H1 (cell line): ENCODE results near the gene PAEP. TPM values are rescaled to one million over a fixed set of nuclear protein-coding genes. Genes with fewer than 3 reads are reported as not detected.

ENCODE experiments used
- CTCF ChIA-PET: fragments of 300-600 bp; sonication (Branson Sonifier 250); formaldehyde crosslinking; loops from one replicate; lab custom pipeline; 2021; ENCODE audit not compliant: partially characterized antibody; lab: Charles Lee
- POLR2A ChIA-PET: fragments of 300-600 bp; sonication (Branson Sonifier 250); formaldehyde crosslinking; loops from one replicate; lab custom pipeline; 2021; ENCODE audit warnings: inconsistent platforms; ENCODE audit not compliant: partially characterized antibody; lab: Charles Lee
- DNase-seq, 2 experiments: peaks; one replicate each; pipeline versions ENCODE4 v3.0.0 to v3.0.0-alpha.2; 2010 to 2022; ENCODE audit warnings: low spot score in 2 of 2, low read depth in 1 of 2, mixed read lengths in 1 of 2
- FAIRE-seq: peaks from 2 replicates; lab custom pipeline; 2011; peaks lifted over from hg19 to GRCh38; lab: Jason Lieb, UNC
- H2AFZ ChIP-seq: 2 replicates; pipeline ENCODE4 v1.8.1; 2012; ENCODE audit warnings: low read length, inconsistent platforms
- H2AK5ac ChIP-seq: 2 replicates; pipeline ENCODE4 v1.6.1; 2013; ENCODE audit warnings: low read depth, low read length
- H2BK120ac ChIP-seq: replicated peaks from 2 replicates; pipeline ENCODE3; 2013; ENCODE audit warnings: low read depth, low read length, inconsistent platforms
- H2BK12ac ChIP-seq: 2 replicates; pipeline ENCODE4 v1.6.1; 2013; ENCODE audit warnings: low read depth, low read length
- H2BK15ac ChIP-seq: 2 replicates; pipeline ENCODE4 v1.6.1; 2013; ENCODE audit warnings: low read length
- H2BK20ac ChIP-seq: 2 replicates; pipeline ENCODE4 v1.6.1; 2013; ENCODE audit warnings: low read length
- H2BK5ac ChIP-seq: 2 replicates; pipeline ENCODE4 v1.6.1; 2013; ENCODE audit warnings: low read depth, low read length
- H3K14ac ChIP-seq: 2 replicates; pipeline ENCODE4 v1.6.1; 2013; ENCODE audit warnings: inconsistent platforms; ENCODE audit not compliant: insufficient read length
- H3K18ac ChIP-seq: 2 replicates; pipeline ENCODE4 v1.6.1; 2013; ENCODE audit warnings: low read length; ENCODE audit errors: extremely low read depth
- H3K23ac ChIP-seq: 2 replicates; pipeline ENCODE4 v1.6.1; 2013; ENCODE audit warnings: inconsistent platforms; ENCODE audit not compliant: insufficient read length
- H3K23me2 ChIP-seq: 2 replicates; pipeline ENCODE4 v1.6.1; 2013; ENCODE audit warnings: low read depth, low read length
- H3K27ac ChIP-seq: 2 replicates; pipeline ENCODE4 v1.6.1; 2011; ENCODE audit warnings: low read depth, low read length, inconsistent platforms
- H3K27me3 ChIP-seq, 4 experiments: replicated peaks in 1 of 4; 1 replicate in 1 of 4; 2 replicates in 3 of 4; pipeline versions ENCODE4 v1.6.1 to v1.8.1; 2011 to 2013; ENCODE audit warnings: low read length in 3 of 4, mild to moderate bottlenecking in 3 of 4, inconsistent platforms in 2 of 4, mixed read lengths in 2 of 4, moderate library complexity in 1 of 4; ENCODE audit not compliant: control insufficient read depth in 3 of 4, insufficient read depth in 3 of 4; ENCODE audit errors: extremely low read depth in 1 of 4
- H3K36me3 ChIP-seq, 4 experiments: 2 replicates each; pipeline versions ENCODE4 v1.6.1 to v1.8.1; 2011 to 2013; ENCODE audit warnings: mild to moderate bottlenecking in 4 of 4, low read length in 3 of 4, moderate library complexity in 2 of 4, control low read depth in 1 of 4, inconsistent platforms in 1 of 4; ENCODE audit not compliant: insufficient read depth in 4 of 4, control insufficient read depth in 2 of 4
- H3K4ac ChIP-seq: replicated peaks from 2 replicates; pipeline ENCODE3; 2013; ENCODE audit warnings: low read length, low read depth, mixed read lengths, inconsistent platforms; ENCODE audit not compliant: insufficient read length
- H3K4me1 ChIP-seq, 4 experiments: replicated peaks in 1 of 4; 1 replicate in 1 of 4; 2 replicates in 3 of 4; pipeline versions ENCODE4 v1.6.1 to v1.8.1; 2011 to 2013; ENCODE audit warnings: low read length in 3 of 4, inconsistent platforms in 2 of 4, mixed read lengths in 1 of 4; ENCODE audit not compliant: insufficient read depth in 4 of 4, control insufficient read depth in 3 of 4
- H3K4me2 ChIP-seq, 2 experiments: 2 replicates each; pipeline versions ENCODE4 v1.6.1 to v1.8.1; 2011 to 2013; ENCODE audit warnings: low read depth in 2 of 2, low read length in 2 of 2, control low read depth in 1 of 2, inconsistent platforms in 1 of 2, mild to moderate bottlenecking in 1 of 2; ENCODE audit not compliant: insufficient read depth in 1 of 2
- H3K4me3 ChIP-seq, 4 experiments: fragments of 200-600, 300-600 bp in 1 of 4; sonication (generic), shearing (Covaris generic), sonication (Bioruptor Twin) in 1 of 4; 2 replicates each; pipeline versions ENCODE4 v1.5.1 to v1.8.1; 2011 to 2016; ENCODE audit warnings: low read length in 4 of 4, low read depth in 3 of 4, control low read depth in 2 of 4, inconsistent platforms in 2 of 4, mild to moderate bottlenecking in 2 of 4, mixed read lengths in 1 of 4, moderate library complexity in 1 of 4; ENCODE audit not compliant: insufficient read depth in 2 of 4; ENCODE audit errors: extremely low read depth in 1 of 4
- H3K56ac ChIP-seq: replicated peaks from 2 replicates; pipeline ENCODE3; 2013; ENCODE audit warnings: low read depth, mild to moderate bottlenecking, mixed read lengths, low read length, inconsistent platforms; ENCODE audit not compliant: insufficient read length
- H3K79me1 ChIP-seq: 2 replicates; pipeline ENCODE4 v1.6.1; 2013; ENCODE audit warnings: low read depth, low read length, control low read depth
- H3K79me2 ChIP-seq, 2 experiments: 2 replicates each; pipeline versions ENCODE4 v1.6.1 to v1.8.1; 2012 to 2013; ENCODE audit warnings: low read length in 2 of 2, mild to moderate bottlenecking in 2 of 2, inconsistent platforms in 1 of 2; ENCODE audit not compliant: insufficient read depth in 2 of 2, control insufficient read depth in 1 of 2
- H3K9ac ChIP-seq, 4 experiments: replicated peaks in 1 of 4; 1 replicate in 1 of 4; 2 replicates in 3 of 4; pipeline versions ENCODE4 v1.6.1 to v1.8.1; 2011 to 2013; ENCODE audit warnings: low read depth in 3 of 4, low read length in 3 of 4, control low read depth in 2 of 4, mild to moderate bottlenecking in 2 of 4, moderate library complexity in 2 of 4, inconsistent platforms in 1 of 4; ENCODE audit errors: extremely low read depth in 1 of 4
- H3K9me3 ChIP-seq, 2 experiments: 2 replicates each; pipeline versions ENCODE4 v1.6.1 to v1.8.1; 2012 to 2013; ENCODE audit warnings: mild to moderate bottlenecking in 2 of 2, moderate library complexity in 2 of 2, control low read depth in 1 of 2, inconsistent platforms in 1 of 2, low read depth in 1 of 2, low read length in 1 of 2, mixed read lengths in 1 of 2; ENCODE audit not compliant: insufficient read depth in 2 of 2
- H4K20me1 ChIP-seq, 2 experiments: replicated peaks in 1 of 2; 2 replicates each; pipeline versions ENCODE3 to v1.8.1; 2011 to 2013; ENCODE audit warnings: inconsistent platforms in 2 of 2, low read length in 2 of 2, mild to moderate bottlenecking in 1 of 2; ENCODE audit not compliant: insufficient read depth in 2 of 2, control insufficient read depth in 1 of 2
- H4K5ac ChIP-seq: 2 replicates; pipeline ENCODE4 v1.6.1; 2013; ENCODE audit warnings: low read length, low read depth, mixed read lengths, inconsistent platforms; ENCODE audit not compliant: insufficient read length
- H4K8ac ChIP-seq: 2 replicates; pipeline ENCODE4 v1.8.0; 2013; ENCODE audit warnings: mild to moderate bottlenecking, moderate library complexity, low read length, inconsistent platforms; ENCODE audit not compliant: insufficient read depth; ENCODE audit errors: extremely low read depth
- H4K91ac ChIP-seq: replicated peaks from 2 replicates; pipeline ENCODE3; 2013; ENCODE audit warnings: low read length, mixed read lengths, inconsistent platforms; ENCODE audit not compliant: insufficient read length
- CEBPB ChIP-seq: IDR thresholded peaks from 2 replicates; pipeline ENCODE4 v1.6.1; 2012; ENCODE audit warnings: low read depth, low read length
- EP300 ChIP-seq, 2 experiments: IDR thresholded peaks; 1 replicate in 1 of 2; 2 replicates in 1 of 2; pipeline ENCODE4 v1.6.1; 2011 to 2012; ENCODE audit warnings: low read depth in 2 of 2, low read length in 2 of 2, mild to moderate bottlenecking in 2 of 2, borderline replicate concordance in 1 of 2, inconsistent platforms in 1 of 2, moderate library complexity in 1 of 2
- GABPA ChIP-seq: IDR thresholded peaks from 2 replicates; pipeline ENCODE4 v1.6.1; 2011; ENCODE audit warnings: mild to moderate bottlenecking, low read length, moderate library complexity, borderline replicate concordance; ENCODE audit not compliant: insufficient read depth
- RXRA ChIP-seq: IDR thresholded peaks from 2 replicates; pipeline ENCODE4 v1.6.1; 2011; ENCODE audit warnings: low read depth, mild to moderate bottlenecking, low read length, moderate library complexity; ENCODE audit not compliant: insufficient read depth
- SIX5 ChIP-seq: IDR thresholded peaks from 2 replicates; pipeline ENCODE4 v1.6.1; 2011; ENCODE audit warnings: mild to moderate bottlenecking, low read depth, low read length
- WGBS, 2 experiments: shearing (Covaris generic) in 1 of 2; methylation state at CpG; one replicate each; pipeline versions ENCODE4 v1.1.6 to v1.1.7; 2013 to 2015; ENCODE audit warnings: low lambda C conversion rate in 2 of 2, mixed read lengths in 2 of 2, inconsistent platforms in 1 of 2, low coverage in 1 of 2, missing lambda C conversion rate in 1 of 2; ENCODE audit not compliant: insufficient replicate concordance in 2 of 2, insufficient coverage in 1 of 2, insufficient read length in 1 of 2; ENCODE audit errors: extremely low coverage in 1 of 2, missing lambda C conversion rate in 1 of 2; 5-methylcytosine and 5-hydroxymethylcytosine counted together
- polyA plus RNA-seq, 7 experiments: library from polyadenylated mRNA; depleted of rRNA in 3 of 7; stranded (reverse) in 5 of 7; unstranded in 2 of 7; fragments of >200 nt in 5 of 7; fragments of 200-250 nt in 2 of 7; gene quantifications; 1 replicate in 5 of 7; 2 replicates in 1 of 7; 4 replicates in 1 of 7; pipeline versions ENCODE4 v1.2.1 to v1.2.3, GENCODE V29; 2011 to 2013; ENCODE audit warnings: missing spikeins in 2 of 7, mixed read lengths in 2 of 7
- total RNA-seq: library from RNA; stranded (reverse); fragmentation: NEBNext Ultra II Directional; extraction: Animal tissue kit (Norgen Biotek cat#: 25700); gene quantifications from 2 replicates; pipeline ENCODE4 v1.2.1, GENCODE V29; 2021

The PAEP gene
- total and polyA plus RNA-seq, 2 of the 8 experiments (the other 6 are each of a cell fraction or from before 2014, with no cell fraction given) = not detected

GRCh38 chr9:135565141-135565628 is 3.6 kb downstream of the PAEP start:
- Histone ChIP-seq H2BK120ac (no peak overlapping the region), H2BK5ac (no peak overlapping the region), H3K27ac (no peak overlapping the region), H3K27me3 (no peaks in the 10 kb centered on the region), H3K9ac (no peak overlapping the region), H4K5ac (no peak overlapping the region), H3K4me3 (no peak overlapping the region), H4K20me1 (no peaks in the 10 kb centered on the region), H3K36me3 (no peaks in the 10 kb centered on the region), H3K4me1 (no peaks in the 10 kb centered on the region; a peak in 1 of 7 replicates), H3K79me1 (no peaks in the 10 kb centered on the region), H2BK20ac (no peak overlapping the region), H3K79me2 (no peaks in the 10 kb centered on the region), H2AFZ (no peak overlapping the region), H3K23me2 (no peaks in the 10 kb centered on the region; the same call in 1 of the 2 replicates), H3K4ac (no peak overlapping the region), H3K9me3 (peaks cover 0 to 13% of the 10 kb centered on the region in 2 experiments; a peak in 3 of 4 replicates), H3K23ac (no peak overlapping the region), H2AK5ac (no peak overlapping the region), H4K91ac (no peak overlapping the region), H3K18ac (no peak overlapping the region), H2BK12ac (no peak overlapping the region), H3K56ac (no peak overlapping the region), H2BK15ac (no peak overlapping the region), H3K4me2 (no peak overlapping the region), H4K8ac (no peak overlapping the region; the same call in 1 of the 2 replicates)
- 93% methylated on average over 9 of the region's 9 CpGs; no CpG with 5 or more reads in 1 of the 2 experiments for WGBS, 2 experiments
- ChIA-PET POLR2A (interaction anchor here (0.8 kb wide), 1 partner anchor 41 kb away, joined by 3 read pairs; no protein-coding TSS in a partner anchor), CTCF (interaction anchor here (0.6 to 1.3 kb wide), 3 partner anchors 9 to 534 kb away, joined by 3 to 10 read pairs (median 4); no protein-coding TSS in a partner anchor)
- FAIRE-seq = no peak
- DNase-seq = no peak
- TF ChIP-seq RXRA (no peak), SIX5 (no peak), GABPA (no peak), CEBPB (no peak), EP300 (IDR thresholded peaks at IDR 0.05; ENCODE audit: borderline replicate concordance in 1 of 2, low read depth in 2 of 2, low read length in 2 of 2) (no peak)
- TF ChIP-seq, all 59 proteins: peak for 0
- no peak overlapping the region for H3K14ac ChIP-seq
